GM18873 (cell line): ENCODE data around the gene THEMIS.
"Not testable (repeated sequence)": the region's sequence is repeated elsewhere in the genome, so short reads cannot be mapped to it uniquely, and the experiment has no call there.

ENCODE experiments used
- ATAC-seq: cut with Tn5 transposase; IDR thresholded peaks from one replicate; pipeline ENCODE4 v1.9.1; 2021; ENCODE audit warnings: mild to moderate bottlenecking, moderate library complexity, moderate number of reproducible peaks; ENCODE audit not compliant: unreplicated experiment, low FRiP score

THEMIS gene, protein sequence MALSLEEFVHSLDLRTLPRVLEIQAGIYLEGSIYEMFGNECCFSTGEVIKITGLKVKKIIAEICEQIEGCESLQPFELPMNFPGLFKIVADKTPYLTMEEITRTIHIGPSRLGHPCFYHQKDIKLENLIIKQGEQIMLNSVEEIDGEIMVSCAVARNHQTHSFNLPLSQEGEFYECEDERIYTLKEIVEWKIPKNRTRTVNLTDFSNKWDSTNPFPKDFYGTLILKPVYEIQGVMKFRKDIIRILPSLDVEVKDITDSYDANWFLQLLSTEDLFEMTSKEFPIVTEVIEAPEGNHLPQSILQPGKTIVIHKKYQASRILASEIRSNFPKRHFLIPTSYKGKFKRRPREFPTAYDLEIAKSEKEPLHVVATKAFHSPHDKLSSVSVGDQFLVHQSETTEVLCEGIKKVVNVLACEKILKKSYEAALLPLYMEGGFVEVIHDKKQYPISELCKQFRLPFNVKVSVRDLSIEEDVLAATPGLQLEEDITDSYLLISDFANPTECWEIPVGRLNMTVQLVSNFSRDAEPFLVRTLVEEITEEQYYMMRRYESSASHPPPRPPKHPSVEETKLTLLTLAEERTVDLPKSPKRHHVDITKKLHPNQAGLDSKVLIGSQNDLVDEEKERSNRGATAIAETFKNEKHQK

GRCh38 chr6:127900935-127901334 lies at the start of gene THEMIS:
Gene THEMIS (minus strand): TSS chr6:127901058. CDS start chr6:127900932, 126 bp downstream.
- ATAC-seq, result no peak

DNA sequence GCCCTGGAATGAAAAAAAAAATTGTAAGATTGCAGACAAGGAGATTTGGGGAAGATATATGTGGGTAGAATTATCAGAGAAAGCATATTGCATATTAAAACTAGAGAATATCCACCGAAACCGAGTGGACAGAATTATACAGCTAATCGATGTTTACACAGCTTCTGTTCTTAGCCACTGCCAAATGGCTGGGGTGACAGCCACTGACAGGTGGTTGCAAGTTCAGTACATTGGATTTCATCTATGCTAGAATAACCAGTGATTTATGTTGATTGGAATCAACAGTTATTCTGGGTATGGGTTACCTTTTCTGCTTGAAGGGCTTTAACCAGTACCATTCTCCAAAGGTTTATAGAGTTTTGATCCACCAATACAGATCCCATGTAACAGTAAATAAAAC lies 48.4 kb upstream of the THEMIS start:
- ATAC-seq, result no peak

DNA sequence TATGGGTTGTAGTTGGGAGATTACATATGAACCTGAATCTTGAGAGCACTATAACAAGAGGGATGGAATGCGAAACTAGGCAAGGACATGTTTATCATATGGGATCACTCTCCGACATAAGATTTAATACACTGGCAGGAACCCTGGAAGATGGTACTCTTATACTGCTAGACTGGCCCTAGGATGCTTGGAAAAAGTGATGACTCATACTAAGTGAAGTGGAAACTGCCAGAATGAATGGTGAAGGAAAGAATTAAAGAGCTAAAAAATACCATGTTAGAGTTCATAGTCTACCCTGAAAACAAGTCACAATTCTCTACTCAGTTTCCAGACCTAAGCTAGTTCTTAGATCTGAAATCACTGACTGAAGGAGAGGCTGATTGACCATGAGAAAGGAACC lies 45.5 kb upstream of the THEMIS start:
- ATAC-seq, result no peak

DNA sequence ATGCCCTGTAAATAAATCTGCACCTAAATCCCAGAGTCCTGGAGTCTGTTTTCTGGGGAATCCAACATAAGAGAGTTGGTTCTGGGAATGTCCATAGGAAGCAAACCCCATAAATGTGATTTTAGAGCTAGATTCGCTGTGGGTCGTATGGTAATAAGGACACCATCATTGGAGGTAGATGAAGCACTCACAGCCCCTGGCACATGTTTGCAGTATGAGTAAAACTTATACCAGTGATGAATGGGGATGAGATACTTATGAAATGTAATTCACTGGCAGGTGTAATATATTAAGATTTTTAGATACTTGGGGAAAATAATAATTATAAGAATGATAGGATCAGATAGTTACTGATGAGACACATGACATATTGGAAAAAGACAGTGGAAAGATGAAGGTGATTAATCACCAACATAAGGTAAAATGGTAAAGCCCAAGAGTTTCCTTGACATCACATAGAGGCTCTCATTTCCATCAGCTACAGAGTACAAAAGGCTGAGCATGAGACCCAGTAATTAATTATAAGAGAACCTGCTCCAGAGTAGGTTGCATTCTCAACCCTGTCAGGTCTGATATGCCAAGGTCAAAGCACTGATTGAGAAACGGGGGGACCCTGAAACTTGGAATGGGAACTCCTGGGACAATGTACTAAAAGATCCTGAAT lies 44.7 kb upstream of the THEMIS start:
- ATAC-seq, result no peak

DNA sequence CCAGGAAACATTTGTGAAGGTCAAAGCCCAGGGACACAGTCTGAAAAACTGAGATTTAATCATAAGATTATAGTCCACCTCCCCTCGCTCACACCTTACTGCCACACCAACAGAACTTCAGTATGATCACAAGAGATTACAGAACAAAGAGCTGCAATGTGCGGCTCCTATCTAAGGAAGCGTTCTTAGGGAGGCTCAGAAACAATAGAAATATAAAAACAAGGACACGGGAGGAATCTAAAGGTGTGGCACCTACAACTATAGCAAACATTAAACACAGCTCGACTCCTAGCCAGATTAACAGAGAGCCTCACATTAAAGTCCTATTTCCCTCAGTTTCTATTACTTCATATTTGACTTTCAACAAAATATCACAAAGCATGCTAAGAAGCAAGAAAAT lies 40.4 kb upstream of the THEMIS start:
- no peak for ATAC-seq

DNA sequence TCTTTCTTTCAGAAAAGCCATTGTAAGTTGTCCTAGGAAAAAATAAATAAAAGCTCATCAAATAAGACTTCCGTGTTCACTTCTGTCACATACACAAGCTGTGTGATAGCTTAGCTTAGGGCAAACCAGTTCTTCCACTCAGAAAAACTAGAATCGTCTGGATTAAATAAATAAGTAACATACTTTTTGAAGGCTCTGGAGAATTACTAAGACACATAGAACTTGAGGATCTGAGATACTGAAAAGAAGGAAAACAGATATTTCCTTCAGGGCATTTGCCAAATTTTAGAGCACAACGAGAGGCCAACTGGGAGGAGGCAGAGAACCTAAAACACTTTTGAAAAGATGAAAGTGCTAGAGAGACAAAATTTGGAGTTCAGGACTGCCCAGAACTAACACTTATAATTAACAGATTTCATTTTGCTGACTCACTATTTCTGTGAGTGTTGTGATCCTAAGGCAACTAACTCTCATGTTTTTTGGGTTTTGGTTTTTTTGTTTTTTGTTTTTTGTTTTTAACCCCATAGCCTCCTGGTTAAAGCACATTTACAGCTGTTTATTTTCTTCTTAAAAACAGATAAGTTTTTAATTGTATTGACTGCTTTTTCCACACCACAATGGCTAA lies 38.7 kb upstream of the THEMIS start:
- ATAC-seq, result no peak

- no peak for ATAC-seq
Measured at GRCh38 chr6:127938701-127939100, 37.8 kb upstream of the THEMIS start.

DNA sequence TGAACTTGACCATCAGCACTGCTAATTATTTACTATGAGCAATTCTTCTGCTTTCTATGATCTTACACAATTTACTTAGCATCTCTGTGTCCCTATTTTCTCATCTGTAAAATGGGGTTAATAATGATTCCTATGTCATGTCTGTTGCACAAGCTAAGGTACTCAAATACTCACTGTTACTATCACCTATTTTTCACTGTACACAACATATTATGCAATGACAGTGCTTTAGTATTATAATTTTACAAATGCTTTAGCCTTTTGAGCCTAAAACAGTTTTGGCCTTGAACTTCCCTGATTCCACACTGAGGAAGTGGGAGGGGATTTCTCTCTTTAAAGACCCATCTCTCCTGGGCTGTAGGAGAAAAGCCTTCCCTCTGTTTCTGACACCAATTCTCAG lies 36.9 kb upstream of the THEMIS start:
- ATAC-seq, result no peak

DNA sequence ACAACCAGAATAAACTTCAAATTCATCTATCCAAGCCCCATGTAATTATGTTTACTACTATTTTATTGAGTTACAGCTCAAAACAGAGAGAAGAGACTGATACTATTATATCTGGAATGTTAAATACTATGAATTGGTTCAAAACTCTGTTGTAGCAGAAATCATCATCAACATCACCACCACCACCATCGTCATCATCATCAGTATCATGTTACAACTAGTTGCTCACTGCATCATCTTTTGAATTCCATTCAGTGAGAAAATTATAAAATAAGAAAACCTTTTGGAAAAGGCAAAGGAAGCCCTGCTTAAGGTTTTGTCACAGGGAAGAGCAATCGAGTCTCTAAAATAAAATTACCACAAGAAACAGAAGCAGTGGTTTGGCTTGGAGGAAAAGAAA lies 36.2 kb upstream of the THEMIS start:
- no peak for ATAC-seq

DNA sequence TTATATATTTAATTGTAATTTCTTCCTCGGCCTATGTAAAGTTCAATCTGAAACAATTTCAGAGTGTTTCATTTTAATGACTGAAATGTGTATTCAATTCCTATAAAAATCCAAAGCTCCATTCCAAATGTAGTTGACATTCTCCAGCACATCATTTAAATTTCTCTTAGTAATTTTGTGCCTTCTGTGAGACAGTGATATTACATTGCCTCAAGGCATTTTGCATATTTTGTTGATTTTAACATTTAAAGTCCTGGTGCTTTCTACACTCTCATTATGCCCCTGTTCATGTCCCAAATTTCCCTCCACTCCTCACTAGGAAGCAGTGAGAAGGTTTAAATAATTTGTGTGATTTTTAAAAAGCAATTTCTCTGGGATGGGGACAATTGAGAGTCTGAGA lies 34.1 kb upstream of the THEMIS start:
- ATAC-seq, result no peak

DNA sequence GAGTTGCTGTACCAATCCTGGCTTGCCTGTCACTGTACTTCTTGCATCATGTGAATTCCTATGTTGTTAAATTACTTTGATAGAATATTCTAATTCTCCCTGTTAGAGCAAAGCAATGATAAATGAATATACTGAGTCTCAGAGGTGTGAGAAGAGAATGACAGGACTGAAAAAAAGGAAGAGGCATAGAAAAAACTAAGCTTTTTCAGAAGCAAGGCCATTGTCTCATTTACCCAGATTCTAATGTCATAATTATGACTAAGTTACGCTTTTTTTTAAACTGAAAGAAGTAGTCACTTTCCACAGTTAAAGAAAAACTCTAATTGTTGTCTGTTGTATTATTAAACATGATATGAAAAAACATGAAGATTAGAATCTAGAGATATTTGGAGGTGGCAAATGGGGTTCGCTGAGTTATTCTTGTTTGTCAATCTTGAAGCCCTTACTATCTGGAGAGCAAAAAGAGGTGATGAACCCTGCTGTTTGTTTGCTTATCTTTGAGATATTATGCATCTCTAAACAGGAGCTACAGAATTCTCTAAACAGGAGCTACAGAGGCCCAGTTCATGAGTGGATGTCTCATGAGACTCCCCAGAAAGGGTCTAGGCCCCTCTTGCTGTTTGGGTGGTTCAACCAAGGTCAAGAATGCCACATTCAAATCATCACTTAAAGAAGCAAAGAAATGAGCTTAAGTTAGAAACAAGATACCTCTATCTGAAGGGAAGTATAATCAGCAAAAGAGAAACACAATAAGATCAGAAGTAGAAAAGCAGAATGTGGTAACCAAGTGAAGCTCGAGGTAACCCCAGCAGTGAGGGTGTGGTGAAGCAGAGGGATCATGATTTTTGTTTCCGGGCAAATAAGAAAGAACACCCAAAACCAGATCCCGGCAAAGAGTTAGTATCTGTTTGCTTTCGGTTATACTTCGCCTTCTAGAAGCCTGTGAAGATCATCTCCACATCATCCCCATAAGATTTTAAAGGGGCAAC lies 33.3 kb upstream of the THEMIS start:
- no peak for ATAC-seq

- ATAC-seq, result no peak
Measured at GRCh38 chr6:127933137-127933536, 32.3 kb upstream of the THEMIS start.

DNA sequence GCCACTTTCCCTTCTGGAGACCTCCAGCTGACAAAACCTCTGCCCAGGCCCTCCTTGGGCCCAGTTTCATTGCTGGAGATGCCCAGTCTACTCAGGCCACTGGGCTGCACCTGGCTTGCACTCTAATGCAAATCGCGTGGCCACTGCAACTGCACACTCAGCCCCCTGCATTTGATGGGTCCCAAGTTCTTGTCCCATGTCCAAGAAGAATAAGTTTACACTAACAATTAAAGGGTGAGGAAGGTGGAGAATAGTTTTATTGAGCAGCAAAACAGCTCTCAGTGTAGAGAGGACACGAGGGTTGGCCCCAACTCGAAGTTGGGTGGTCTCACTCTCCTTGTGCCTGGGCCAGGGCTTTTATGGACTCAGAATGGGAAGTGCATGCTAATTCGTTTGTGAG lies 31.9 kb upstream of the THEMIS start:
- ATAC-seq, result no peak

DNA sequence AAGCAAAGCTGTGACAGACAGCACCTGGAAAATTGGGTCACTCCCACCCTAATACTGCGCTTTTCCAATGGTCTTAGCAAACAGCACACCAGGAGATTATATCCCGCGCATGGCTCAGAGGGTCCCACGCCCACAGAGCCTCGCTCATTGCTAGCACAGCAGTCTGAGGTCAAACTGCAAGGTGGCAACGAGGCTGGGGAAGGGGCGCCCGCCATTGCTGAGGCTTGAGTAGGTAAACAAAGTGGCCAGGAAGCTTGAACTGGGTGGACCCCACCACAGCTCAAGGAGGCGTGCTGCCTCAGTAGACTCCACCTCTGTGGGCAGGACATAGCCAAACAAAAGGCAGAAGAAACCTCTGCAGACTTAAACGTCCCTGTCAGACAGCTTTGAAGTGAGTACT lies 25.6 kb upstream of the THEMIS start:
- ATAC-seq, result not testable (repeated sequence)

DNA sequence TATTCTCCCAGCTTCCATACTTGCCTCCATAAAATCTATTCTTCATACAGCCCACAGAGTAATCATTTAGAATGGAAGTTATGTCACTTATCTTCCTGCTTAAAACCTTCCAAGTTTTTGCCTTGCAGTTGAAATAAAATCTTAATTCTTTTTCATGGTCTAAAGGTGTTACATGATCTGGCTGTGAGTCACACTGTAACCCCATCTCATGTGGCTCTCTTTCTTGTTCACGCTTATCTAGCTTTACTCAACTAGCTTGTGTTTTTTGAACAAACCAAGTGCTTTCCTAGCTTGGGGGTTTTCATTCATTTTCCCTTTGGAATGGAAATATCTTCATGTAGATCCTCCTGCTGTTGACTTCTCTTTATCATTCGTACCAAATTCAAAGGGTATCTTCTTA lies 23.6 kb upstream of the THEMIS start:
- ATAC-seq, result no peak

GRCh38 chr6:127924031-127924430 lies 23.2 kb upstream of the THEMIS start:
- no peak for ATAC-seq

- ATAC-seq, result no peak
Measured at GRCh38 chr6:127923135-127923534, 22.3 kb upstream of the THEMIS start.

DNA sequence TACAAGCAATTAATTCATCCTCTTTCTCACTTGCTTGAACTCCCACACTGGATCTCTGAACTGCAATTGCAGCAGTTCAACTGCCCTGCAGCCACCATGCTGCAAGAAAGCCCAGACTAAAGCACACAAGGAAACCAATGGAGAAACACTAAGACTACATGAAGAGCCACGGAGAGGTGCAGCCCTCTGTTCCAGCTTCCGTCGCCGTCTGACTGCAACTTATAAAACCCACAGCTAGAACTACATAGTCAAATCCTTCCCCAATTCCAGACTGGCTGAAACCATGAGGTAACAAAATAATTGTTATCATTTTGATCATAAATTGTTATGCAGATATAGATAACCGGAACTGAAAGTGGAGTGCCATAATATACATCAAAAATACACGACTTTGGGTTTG lies 21.1 kb upstream of the THEMIS start:
- ATAC-seq, result no peak

- no peak for ATAC-seq
Measured at GRCh38 chr6:127920804-127921203, 19.9 kb upstream of the THEMIS start.
